ENCODE results near the gene TMEM97.

GRCh38 chr17:28279411-28279810 lies 39.6 kb upstream of the TMEM97 start:
- no peak for TF ChIP-seq CTCF (IDR thresholded peaks at IDR 0.05; ENCODE audit: low read length)
- no peak for TF ChIP-seq EZH2 (IDR thresholded peaks at IDR 0.05; ENCODE audit: borderline replicate concordance, low read length)

Measured in OCI-LY1 (cell line).